ENCODE measurements around the gene ATP5MC3.
"Not testable (repeated sequence)": the region's sequence is repeated elsewhere in the genome, so short reads cannot be mapped to it uniquely, and the experiment has no call there.

The ATP5MC3 gene

GRCh38 chr2:175181104-175181876 lies at the start of gene ATP5MC3:
TSS of gene ATP5MC3 (minus strand) at chr2:175181710. CDS start at chr2:175181393, 317 bp downstream.
- DNase-seq (ENCODE audit: low read depth in 2 of 2): peak; percentile 84 to 89

- DNase-seq (ENCODE audit: low read depth in 2 of 2): not testable (repeated sequence)
Measured at GRCh38 chr2:175228601-175229000, 47.1 kb upstream of the ATP5MC3 start.

- no peak for DNase-seq (ENCODE audit: low read depth in 2 of 2)
Measured at GRCh38 chr2:175228179-175228578, 46.7 kb upstream of the ATP5MC3 start.

DNA sequence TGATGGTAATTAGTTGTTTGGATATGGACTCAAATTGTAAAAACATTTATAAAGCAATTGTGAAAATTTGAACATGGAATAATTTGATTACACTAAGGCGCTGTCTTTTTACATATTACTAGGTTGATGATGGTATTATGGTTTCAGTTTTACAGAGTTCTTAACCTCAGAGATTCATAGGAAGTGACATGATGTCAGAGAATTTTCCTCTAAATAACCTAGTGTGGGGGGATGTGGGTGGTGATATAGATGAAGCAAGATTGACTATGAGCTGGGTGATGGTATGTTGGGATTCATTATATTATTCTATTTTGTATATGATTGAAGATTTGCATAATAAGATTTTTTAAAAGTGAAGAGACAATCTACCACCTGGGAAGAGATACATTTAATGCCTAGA lies 45.9 kb upstream of the ATP5MC3 start:
- DNase-seq (ENCODE audit: low read depth in 2 of 2): no peak

- DNase-seq (ENCODE audit: low read depth in 2 of 2): no peak
Measured at GRCh38 chr2:175220075-175220474, 38.6 kb upstream of the ATP5MC3 start.

GRCh38 chr2:175218551-175218950 lies 37.0 kb upstream of the ATP5MC3 start:
- DNase-seq (ENCODE audit: low read depth in 2 of 2): no peak

- no peak for DNase-seq (ENCODE audit: low read depth in 2 of 2)
Measured at GRCh38 chr2:175207741-175208438, 26.4 kb upstream of the ATP5MC3 start.

- DNase-seq (ENCODE audit: low read depth in 2 of 2): no peak
Measured at GRCh38 chr2:175206866-175207265, 25.4 kb upstream of the ATP5MC3 start.

DNA sequence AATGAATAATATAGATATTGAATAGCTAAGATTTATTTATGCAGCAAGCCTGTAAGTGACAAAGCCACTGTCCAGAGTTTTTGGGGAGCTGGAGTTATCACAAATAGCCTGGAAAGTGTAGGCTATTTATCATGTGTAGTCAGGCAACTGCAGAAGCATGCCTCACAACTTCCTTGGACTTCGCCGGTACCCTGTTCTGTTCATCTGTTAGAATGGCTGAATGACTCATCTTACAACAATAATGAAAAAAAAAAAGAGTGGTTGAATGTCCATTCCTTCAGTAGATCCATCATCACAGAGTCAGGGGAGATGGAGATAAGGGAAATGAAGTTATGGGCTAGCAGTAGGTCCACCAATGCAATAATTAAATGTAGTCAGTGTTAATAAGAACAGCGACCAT lies 24.0 kb upstream of the ATP5MC3 start:
- no peak for DNase-seq (ENCODE audit: low read depth in 2 of 2)

DNA sequence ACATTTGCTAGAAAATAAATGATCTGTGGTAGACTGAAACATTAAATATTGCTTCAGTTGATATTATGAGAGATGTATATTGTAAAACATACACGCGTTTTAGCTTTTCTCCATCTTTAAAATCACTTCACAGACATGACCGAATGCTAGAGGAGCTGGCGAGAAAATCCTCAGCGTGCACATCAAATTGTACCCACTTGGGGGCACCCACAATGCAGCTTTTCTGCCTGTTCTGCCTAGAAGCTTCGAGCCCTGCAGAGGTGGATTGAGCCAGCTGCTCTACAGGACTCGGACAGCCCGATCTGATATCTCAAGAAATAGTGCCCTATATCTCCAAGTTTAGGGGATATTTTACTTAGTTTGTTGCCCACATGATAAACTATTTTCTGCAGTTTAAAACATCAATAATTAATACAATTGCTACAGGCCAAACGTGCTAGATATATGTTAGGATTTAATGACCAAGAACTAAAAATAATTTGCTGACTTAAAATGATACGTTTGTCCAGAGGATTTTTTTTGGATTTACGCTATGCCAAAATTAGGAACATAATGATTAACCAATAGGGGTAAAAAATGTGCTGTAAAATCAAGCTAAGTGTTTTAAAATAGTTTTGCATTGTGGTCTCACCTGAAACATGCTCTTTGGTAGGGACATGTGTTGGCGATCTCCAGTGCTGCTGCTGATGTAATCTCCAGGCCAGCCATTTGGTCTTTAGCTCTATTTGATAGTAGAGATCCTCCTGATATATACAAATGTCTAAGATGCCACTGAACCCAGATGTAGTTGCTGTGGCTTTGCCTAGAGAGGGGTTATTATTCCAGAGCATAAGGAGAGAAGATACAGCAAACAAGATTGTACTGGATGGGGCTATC lies 22.3 kb upstream of the ATP5MC3 start:
- DNase-seq (ENCODE audit: low read depth in 2 of 2): peak; percentile 35 to 46

DNA sequence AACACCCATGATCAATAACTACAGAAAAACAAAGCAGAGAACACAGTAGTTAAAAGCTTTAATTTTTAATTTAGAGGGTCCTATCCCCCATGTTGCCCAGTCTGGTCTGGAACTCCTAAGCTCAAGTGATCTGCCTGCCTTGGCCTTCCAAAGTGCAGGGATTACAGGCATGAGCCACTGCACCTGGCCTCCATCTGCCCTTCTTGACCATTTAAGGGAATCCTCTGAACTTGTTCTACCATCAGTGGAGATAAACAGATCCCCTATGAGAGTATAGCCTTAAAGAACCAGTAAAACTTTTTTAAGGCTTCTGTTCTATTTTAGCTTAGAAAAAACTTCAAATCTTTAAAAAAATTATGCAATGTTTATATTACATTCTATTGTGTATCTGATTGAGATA lies 13.5 kb upstream of the ATP5MC3 start:
- no peak for DNase-seq (ENCODE audit: low read depth in 2 of 2)

- DNase-seq (ENCODE audit: low read depth in 2 of 2): no peak
Measured at GRCh38 chr2:175188761-175189160, 7.3 kb upstream of the ATP5MC3 start.

- DNase-seq (ENCODE audit: low read depth in 2 of 2): no peak
Measured at GRCh38 chr2:175187378-175187777, 5.9 kb upstream of the ATP5MC3 start.

GRCh38 chr2:175183674-175184073 lies 2.2 kb upstream of the ATP5MC3 start:
- no peak for DNase-seq (ENCODE audit: low read depth in 2 of 2)

DNA sequence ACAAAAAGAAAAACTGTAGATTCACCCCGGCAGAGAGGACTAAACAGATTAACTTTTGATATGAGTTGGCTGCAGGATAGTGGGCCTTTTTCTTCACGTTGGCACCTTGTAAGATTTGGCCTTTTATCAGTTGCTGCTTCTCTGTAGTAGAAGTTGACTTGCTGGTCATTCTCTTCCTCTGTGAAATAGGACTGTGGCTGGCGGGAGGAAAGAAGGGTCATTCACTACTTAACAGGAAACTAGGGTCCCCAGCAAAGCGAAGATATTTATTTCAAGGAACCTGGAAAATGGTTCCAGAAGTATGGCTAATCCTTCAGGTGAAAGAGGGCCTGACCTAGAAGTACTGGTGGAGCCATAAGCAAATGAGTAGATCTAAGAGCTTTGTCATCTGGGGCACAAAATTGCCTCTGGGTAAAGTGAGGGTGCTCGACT lies 383 bp upstream of the ATP5MC3 start:
- no peak for DNase-seq (ENCODE audit: low read depth in 2 of 2)

- peak; percentile 40 to 56 for DNase-seq (ENCODE audit: low read depth in 2 of 2)
Measured at GRCh38 chr2:175180701-175181103, 808 bp downstream of the ATP5MC3 start.

GRCh38 chr2:175176624-175177023 lies 4.9 kb downstream of the ATP5MC3 start:
- no peak for DNase-seq (ENCODE audit: low read depth in 2 of 2)

GRCh38 chr2:175175896-175176295 lies 5.6 kb downstream of the ATP5MC3 start:
- DNase-seq (ENCODE audit: low read depth in 2 of 2): no peak

DNA sequence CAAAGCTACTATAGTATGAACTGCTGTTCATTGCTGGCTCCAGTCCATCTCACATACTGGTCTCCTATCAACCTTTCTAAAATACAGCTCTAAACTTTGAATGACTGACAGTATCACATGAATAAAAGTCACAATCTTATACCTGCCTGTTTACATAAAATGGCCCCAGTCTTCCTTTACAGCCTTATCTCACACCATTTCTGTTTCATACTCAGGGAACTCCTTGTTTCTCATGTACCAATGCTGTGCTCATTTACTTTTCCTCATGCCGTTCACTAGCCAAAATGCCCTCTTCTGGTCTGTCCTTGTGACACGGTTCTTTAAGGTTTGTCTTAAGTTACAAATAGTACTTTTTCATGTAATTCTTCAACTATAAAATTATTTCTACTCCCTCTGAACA lies 6.2 kb downstream of the ATP5MC3 start:
- DNase-seq (ENCODE audit: low read depth in 2 of 2): no peak

DNA sequence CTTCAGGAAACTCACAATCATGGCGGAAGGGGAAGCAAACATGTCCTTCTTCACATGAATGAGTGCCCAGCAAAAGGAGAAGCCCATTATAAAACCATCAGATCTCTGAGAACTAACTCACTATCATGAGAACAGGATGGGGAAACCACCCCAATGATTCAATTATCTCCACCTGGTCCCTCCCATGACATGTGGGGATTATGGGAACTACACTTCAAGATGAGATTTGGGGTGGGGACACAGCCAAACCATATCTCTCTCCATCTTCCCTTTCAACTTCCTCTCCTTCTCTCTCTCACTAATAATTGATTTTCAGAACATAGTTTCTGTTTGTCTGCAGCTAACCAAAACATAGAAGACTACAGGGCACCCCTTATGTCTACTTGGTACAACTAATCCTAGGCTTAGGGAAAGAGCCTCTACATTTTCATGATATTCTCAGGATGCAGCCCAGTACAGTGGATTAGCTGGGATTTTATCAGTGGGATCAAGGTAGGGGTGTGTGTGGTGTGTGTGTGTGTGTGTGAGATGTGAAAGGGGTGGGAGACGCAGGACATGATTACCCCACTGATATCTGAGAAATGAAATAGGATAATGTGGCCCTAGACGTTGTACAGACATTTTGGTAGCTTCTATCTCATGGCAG lies 10.7 kb downstream of the ATP5MC3 start:
- DNase-seq (ENCODE audit: low read depth in 2 of 2): no peak

DNA sequence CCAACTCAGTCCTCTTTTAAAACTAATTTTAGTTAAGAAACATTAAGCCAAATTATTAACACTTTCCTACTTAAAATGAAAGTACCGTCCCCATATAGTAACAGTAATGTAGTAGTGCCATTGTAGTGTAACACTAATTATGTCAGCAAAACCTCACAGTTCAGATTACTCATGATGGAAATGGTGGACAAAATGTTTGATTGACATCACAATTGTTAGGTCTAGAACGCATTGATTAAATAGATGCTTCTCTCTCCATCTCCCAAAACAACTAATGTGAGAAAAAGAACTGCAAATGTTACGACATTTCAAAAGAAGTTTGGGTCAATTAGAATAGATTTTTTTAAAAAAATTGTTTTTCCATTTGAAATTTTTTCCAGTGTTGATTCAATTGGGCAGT lies 12.3 kb downstream of the ATP5MC3 start:
- no peak for DNase-seq (ENCODE audit: low read depth in 2 of 2)

DNA sequence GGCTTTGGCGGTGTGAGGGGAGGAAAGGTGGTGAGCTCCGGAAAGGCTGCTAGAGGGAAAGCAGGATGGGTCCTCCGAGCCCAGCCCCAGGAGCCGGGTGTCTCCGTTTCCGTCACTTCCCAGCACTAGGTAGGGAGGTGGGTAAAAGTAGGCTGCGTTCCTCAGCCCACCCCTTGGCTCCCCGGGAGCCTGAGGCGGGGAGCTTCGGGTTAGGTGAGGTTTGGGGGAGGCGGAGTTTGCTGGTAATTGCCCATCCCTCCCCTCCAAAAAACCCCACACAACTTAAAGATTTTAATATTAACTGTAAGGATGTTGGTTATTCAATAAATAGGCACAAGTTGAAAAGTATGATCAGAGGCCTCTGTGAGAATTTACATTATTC lies 13.0 kb downstream of the ATP5MC3 start:
- DNase-seq (ENCODE audit: low read depth in 2 of 2): no peak
